Tibial nerve (tissue), 4 donors: ENCODE data around the gene JAZF1. TPM values are rescaled to one million over a fixed set of nuclear protein-coding genes. Genes with fewer than 3 reads are reported as not detected.

Experiments
- DNase-seq, 2 donors: peaks; one replicate each; pipeline ENCODE4 v3.0.0-alpha.2; 2019; ENCODE audit warnings: low spot score in 2 of 2
- H3K27ac ChIP-seq, 4 donors: fragments of 200-600 bp; sonication (generic) in 3 of 4; one replicate each; pipeline ENCODE4 v1.5.1; 2017 to 2019; ENCODE audit warnings: mild to moderate bottlenecking in 1 of 4
- H3K27me3 ChIP-seq, 2 donors: fragments of 200-600 bp; sonication (generic) in 1 of 2; one replicate each; pipeline versions ENCODE4 v1.5.1 to v1.6.0; 2017 to 2019
- H3K36me3 ChIP-seq, 3 donors: fragments of 200-600 bp; sonication (generic); one replicate each; pipeline ENCODE4 v1.5.1; 2018 to 2019
- H3K4me1 ChIP-seq, 4 donors: fragments of 200-600 bp; sonication (generic) in 3 of 4; one replicate each; pipeline ENCODE4 v1.5.1; 2017 to 2019
- H3K4me3 ChIP-seq, 4 donors: fragments of 200-600 bp; sonication (generic) in 3 of 4; one replicate each; pipeline ENCODE4 v1.5.1; 2017 to 2019; ENCODE audit warnings: mild to moderate bottlenecking in 1 of 4, moderate library complexity in 1 of 4
- H3K9me3 ChIP-seq, 4 donors: fragments of 200-600 bp; sonication (generic) in 3 of 4; one replicate each; pipeline ENCODE4 v1.5.1; 2017 to 2019
- EP300 ChIP-seq, 2 donors: sonication (generic); formaldehyde crosslinking; IDR thresholded peaks; one replicate each; pipeline ENCODE4 v1.6.1; 2017; ENCODE audit warnings: antibody characterized with exemption in 2 of 2, mild to moderate bottlenecking in 1 of 2
- POLR2A ChIP-seq, 2 donors: fragments of 450-650 bp; IDR thresholded peaks; one replicate each; pipeline ENCODE4 v1.6.1; 2017; ENCODE audit warnings: antibody characterized with exemption in 2 of 2, mild to moderate bottlenecking in 2 of 2, moderate library complexity in 2 of 2
- WGBS, 2 donors: methylation state at CpG; one replicate each; pipeline ENCODE4 v1.1.5; 2018; 5-methylcytosine and 5-hydroxymethylcytosine counted together
- total RNA-seq, 4 donors: library from RNA; depleted of rRNA; stranded (reverse); fragments of >200 nt; gene quantifications; one replicate each; pipeline ENCODE4 v1.1.0, GENCODE V29; 2016
- TF ChIP-seq, protein P1 (sequence below), 5 experiments: fragments of 200-600 bp in 3 of 5; fragments of 450-650 bp in 2 of 5; sonication (generic) in 3 of 5; IDR thresholded peaks; one replicate each; pipeline ENCODE4 v1.5.1; 2016 to 2019; ENCODE audit warnings: antibody characterized with exemption in 5 of 5, mild to moderate bottlenecking in 3 of 5, moderate library complexity in 2 of 5

The JAZF1 gene
- total RNA-seq, 4 donors from 2014 or later = 6.9 to 17.5 (median 10.7) TPM

GRCh38 chr7:27883696-27884095 is 296.9 kb downstream of the JAZF1 start:
- TF ChIP-seq, protein P1, sequence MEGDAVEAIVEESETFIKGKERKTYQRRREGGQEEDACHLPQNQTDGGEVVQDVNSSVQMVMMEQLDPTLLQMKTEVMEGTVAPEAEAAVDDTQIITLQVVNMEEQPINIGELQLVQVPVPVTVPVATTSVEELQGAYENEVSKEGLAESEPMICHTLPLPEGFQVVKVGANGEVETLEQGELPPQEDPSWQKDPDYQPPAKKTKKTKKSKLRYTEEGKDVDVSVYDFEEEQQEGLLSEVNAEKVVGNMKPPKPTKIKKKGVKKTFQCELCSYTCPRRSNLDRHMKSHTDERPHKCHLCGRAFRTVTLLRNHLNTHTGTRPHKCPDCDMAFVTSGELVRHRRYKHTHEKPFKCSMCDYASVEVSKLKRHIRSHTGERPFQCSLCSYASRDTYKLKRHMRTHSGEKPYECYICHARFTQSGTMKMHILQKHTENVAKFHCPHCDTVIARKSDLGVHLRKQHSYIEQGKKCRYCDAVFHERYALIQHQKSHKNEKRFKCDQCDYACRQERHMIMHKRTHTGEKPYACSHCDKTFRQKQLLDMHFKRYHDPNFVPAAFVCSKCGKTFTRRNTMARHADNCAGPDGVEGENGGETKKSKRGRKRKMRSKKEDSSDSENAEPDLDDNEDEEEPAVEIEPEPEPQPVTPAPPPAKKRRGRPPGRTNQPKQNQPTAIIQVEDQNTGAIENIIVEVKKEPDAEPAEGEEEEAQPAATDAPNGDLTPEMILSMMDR (IDR thresholded peaks at IDR 0.05) = no peak
- TF ChIP-seq POLR2A (IDR thresholded peaks at IDR 0.05) = no peak
- no peak for TF ChIP-seq EP300 (IDR thresholded peaks at IDR 0.05)
- 53 to 58% methylated on average over 4 of the region's 4 CpGs for WGBS, 2 donors

GRCh38 chr7:27876756-27877155 is 303.8 kb downstream of the JAZF1 start:
- no peak overlapping the region for H3K27ac ChIP-seq
- TF ChIP-seq, protein P1 (IDR thresholded peaks at IDR 0.05) = no peak
- no peak for TF ChIP-seq EP300 (IDR thresholded peaks at IDR 0.05)
- no peak for TF ChIP-seq POLR2A (IDR thresholded peaks at IDR 0.05)
- H3K4me3 ChIP-seq = no peak overlapping the region
- DNase-seq = no peak
- H3K9me3 ChIP-seq = no peaks in the 10 kb centered on the region
- no peaks in the 10 kb centered on the region for H3K27me3 ChIP-seq
- 74 to 88% methylated on average over 8 of the region's 8 CpGs for WGBS, 2 donors
- H3K36me3 ChIP-seq = no peaks in the 10 kb centered on the region
- H3K4me1 ChIP-seq = peaks cover 0 to 41% (median 16%) of the 10 kb centered on the region in 4 donors

More at GRCh38 chr7:27883696-27884095, 296.9 kb downstream of the JAZF1 start:
- H3K36me3 ChIP-seq = no peaks in the 10 kb centered on the region
- no peak overlapping the region for H3K4me3 ChIP-seq
- no peak overlapping the region for H3K27ac ChIP-seq
- peaks cover 0 to 5% (median 0%) of the 10 kb centered on the region in 4 donors for H3K4me1 ChIP-seq
- no peaks in the 10 kb centered on the region for H3K27me3 ChIP-seq
- H3K9me3 ChIP-seq = no peaks in the 10 kb centered on the region
- no peak for DNase-seq

GRCh38 chr7:27875832-27876231 is 304.8 kb downstream of the JAZF1 start:
- TF ChIP-seq POLR2A (IDR thresholded peaks at IDR 0.05) = no peak
- TF ChIP-seq, protein P1 (IDR thresholded peaks at IDR 0.05) = no peak
- TF ChIP-seq EP300 (IDR thresholded peaks at IDR 0.05) = no peak
- Histone ChIP-seq H3K4me3 (no peak overlapping the region), H3K36me3 (no peaks in the 10 kb centered on the region), H3K4me1 (peaks cover 0 to 42% (median 16%) of the 10 kb centered on the region in 4 donors), H3K27ac (no peak overlapping the region), H3K9me3 (no peaks in the 10 kb centered on the region), H3K27me3 (no peaks in the 10 kb centered on the region)
- 95 to 100% methylated on average over 2 of the region's 2 CpGs for WGBS, 2 donors
- no peak for DNase-seq

DNA sequence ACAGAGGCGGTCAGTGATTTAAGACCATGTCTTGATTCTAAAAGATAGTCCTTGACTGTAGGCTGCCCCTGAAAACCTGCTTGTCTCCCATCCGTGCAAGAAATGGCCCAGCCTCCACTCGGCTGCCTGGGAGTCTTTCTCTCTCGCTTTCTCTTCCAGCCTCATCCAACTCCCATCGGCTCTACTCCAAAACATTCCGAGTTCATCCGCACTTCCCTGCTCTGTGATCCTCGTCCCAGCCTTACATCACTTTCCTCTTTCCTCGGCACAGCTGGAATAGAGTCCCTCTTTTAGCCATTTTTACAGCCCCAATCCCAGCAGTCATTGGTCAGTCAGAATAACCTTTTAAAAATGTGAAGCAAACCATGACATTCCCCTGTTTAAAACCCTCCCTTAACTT is 305.5 kb downstream of the JAZF1 start:
- no peaks in the 10 kb centered on the region for H3K27me3 ChIP-seq
- no peaks in the 10 kb centered on the region for H3K36me3 ChIP-seq
- peaks cover 0 to 37% (median 16%) of the 10 kb centered on the region in 4 donors for H3K4me1 ChIP-seq
- TF ChIP-seq, protein P1 (IDR thresholded peaks at IDR 0.05) = no peak
- H3K27ac ChIP-seq = no peak overlapping the region
- no peaks in the 10 kb centered on the region for H3K9me3 ChIP-seq
- H3K4me3 ChIP-seq = no peak overlapping the region
- WGBS, 2 donors = 92 to 94% methylated on average over 9 of the region's 9 CpGs
- no peak for DNase-seq

- H3K4me1 ChIP-seq = peaks cover 0 to 37% (median 16%) of the 10 kb centered on the region in 4 donors
- peak in 1 of 2 donors; percentile 7 for DNase-seq
- H3K4me3 ChIP-seq = no peak overlapping the region
- H3K36me3 ChIP-seq = no peaks in the 10 kb centered on the region
- no peaks in the 10 kb centered on the region for H3K27me3 ChIP-seq
- WGBS, 2 donors = 53 to 57% methylated on average over 13 of the region's 13 CpGs
- TF ChIP-seq, protein P1 (IDR thresholded peaks at IDR 0.05) = no peak
- TF ChIP-seq EP300 (IDR thresholded peaks at IDR 0.05) = peak in 1 of 2 donors; percentile 52
- no peaks in the 10 kb centered on the region for H3K9me3 ChIP-seq
- H3K27ac ChIP-seq = no peak overlapping the region
Measured at GRCh38 chr7:27873981-27874957, 306.3 kb downstream of the JAZF1 start.
